ENCODE results near the gene RRAGC.
"Not testable (repeated sequence)": the region's sequence is repeated elsewhere in the genome, so short reads cannot be mapped to it uniquely, and the experiment has no call there.

Gene RRAGC

DNA sequence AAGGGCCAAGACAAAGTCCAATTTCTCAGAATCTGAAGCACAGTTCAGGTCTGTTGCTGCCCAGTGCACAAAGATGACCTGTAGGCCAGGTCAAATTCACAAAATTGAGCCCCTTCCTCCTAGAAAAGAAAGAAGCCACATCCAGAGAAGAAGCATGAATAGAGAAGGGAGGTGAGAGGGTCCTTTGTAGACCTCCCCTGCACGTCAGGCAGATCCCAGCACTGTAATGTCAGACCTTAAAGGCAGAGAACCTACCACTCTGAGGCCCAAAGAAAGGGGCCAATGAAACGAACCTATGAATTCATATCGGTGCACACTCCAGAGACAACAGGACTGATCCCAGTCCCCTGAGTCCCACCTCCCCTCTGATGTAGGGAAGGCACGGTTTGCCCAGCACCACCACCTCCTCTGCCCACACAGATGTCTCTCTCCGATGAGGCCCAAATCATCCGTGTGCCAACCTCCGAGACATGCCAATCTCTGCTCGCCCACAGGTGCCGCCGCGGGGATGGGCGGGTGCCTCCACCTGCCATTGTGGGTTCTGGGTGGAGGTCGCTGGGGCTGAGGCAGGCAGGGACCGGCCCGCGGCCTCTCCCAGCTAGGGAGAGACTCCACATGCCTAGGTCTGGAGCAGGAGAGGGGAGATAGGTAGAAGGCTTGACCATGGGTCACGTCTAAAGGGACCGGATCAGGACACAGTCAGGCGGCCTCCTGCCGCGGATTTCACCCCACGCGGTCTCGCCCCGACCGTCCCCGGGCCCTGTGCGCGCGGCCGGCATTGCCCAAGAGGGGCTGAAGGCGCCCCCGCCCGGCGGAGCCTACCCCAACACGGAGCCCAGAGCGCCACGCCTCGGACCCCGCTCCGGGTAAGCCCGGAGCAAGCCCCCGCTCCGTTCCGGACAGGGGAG, 42.1 kb downstream of the RRAGC start:
- DNase-seq: no peak

DNA sequence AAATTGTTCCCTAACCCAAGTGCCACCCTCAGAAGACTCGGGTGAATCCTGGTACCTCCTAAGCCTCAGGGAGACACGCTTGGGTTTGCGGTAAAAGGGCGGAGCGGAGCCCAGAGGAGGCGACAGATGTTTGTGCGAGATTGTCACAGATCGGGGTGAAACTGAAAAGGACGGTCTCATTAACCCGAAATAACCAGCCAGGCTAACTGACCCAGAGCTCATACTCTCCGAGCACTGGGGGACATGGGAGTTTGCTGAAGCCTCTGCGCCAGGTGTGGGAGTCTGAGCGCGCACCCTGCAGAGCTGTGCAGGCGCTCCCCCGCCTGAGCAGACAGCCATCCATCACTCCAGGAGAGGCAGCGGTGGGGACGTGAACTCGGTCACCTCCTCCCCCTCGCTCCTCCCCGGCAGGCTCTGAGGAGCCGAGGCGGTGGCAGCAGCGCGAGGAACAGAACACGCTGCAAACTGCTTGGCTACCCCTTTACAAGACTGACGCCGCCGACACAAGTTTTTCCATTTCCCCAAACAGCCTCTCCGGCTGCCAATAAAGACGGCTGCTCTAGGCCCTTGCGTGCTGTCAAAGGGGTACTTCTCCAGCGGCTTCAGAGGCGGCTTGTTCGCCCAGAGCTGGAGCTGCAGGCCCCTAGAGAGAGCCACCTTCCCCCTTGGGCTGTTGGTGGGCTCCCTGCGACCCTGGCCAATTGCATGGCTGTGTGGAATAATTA, 43.5 kb downstream of the RRAGC start:
- DNase-seq: peak in 25 of 56 donors; percentile 8 to 75 (median 41)

DNA sequence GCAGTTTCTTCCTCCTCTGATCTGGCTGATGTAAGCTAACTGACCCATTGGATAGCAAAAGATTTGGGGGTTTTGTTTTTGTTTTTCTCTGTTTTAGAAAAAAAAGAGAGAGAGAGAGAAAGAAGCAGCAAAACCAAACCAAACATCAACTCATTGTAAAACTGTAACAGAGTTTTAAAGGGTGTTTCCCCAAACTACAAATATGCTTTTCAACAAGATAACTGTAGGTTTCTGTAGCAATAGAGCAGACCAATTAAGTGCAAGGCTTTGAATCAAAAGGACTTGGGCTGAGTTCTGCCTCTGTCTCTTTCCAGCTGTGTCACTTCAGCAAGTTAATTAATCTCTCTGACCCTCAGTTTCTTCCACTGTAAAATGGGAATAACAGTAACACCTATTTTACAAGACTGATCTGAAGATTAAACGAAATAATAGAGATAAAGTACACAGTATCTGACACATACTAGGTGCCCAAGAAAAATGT, 44.5 kb downstream of the RRAGC start:
- no peak for DNase-seq

DNA sequence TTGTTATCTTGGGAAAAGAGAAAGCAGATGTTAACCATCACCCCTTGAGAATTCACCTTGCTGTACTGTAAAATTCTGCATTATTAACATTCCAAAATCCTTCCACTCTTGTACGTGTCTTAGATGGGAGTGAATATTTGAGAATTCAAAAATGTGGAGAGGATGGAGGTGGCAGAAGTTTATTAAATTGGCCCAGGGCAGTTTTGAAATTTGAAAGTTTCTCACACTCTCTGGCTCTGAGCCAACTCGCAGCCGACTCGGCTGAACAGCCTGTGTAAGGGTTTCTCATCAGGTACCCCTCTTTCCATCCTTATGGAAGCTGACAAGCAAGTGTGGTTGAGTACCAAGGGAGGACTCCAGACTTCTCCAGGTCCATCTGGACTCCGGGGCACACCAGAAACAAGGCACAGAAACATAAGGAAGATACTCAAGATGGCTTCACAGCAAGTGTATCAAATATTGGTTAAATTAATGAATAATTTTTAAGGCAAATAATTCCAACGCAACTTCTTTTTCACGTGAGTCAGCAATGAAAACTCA, 45.1 kb downstream of the RRAGC start:
- DNase-seq: no peak

DNA sequence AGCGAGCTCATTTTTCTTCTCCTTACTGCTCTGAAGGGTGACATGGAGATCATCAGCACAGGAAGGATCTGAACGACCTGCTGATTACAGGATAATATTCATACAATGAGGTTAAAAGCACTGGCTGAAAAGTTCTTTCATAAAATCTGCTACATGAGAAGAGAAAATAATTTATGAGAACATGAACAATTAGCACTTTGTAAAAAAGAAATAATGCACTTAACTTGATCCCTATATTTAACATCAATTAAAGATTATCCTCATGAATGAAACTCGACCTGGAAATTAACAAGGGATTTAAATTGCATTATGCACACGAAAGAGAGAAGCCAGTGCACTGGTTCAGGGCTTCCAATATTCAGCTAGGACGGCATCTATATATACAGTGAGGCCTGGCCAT, 46.6 kb downstream of the RRAGC start:
- no peak for DNase-seq

DNA sequence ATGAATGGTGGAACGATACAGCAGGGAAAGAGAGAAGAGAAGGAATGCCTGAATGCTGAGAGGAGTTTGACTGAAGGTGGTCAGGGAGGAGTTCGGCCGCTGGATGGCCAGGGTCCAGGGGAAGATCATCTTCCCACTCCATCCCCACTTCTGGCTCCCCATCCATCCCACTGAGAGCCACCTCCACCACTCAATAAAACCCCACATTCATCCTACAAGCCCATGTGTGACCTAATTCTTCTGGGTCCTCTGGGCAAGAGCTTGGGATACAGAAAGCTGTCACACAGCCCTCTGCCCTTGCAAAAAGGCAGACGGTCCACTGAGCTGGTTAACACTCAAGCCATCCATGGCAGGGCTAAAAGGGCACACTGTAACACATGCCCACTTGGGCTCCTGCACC, 48.1 kb downstream of the RRAGC start:
- DNase-seq: not testable (repeated sequence)

DNA sequence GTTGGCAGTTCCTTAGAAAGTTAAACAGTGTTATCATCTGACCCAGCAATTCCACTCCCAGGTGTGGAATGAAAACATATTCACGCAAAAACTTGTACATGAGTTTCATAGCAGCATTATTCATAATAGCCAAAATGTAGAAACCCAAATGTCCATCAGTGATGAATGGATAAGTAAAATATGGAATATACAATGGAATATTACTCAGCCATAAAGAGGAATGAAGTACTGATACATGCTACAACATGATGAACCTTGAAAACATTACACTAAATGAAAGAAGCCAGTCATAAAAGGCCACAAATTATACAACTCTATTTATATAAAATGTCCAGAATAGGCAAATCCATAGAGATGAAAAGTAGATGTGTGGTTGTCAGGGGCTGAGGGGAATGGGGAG, 53.5 kb downstream of the RRAGC start:
- DNase-seq: no peak

DNA sequence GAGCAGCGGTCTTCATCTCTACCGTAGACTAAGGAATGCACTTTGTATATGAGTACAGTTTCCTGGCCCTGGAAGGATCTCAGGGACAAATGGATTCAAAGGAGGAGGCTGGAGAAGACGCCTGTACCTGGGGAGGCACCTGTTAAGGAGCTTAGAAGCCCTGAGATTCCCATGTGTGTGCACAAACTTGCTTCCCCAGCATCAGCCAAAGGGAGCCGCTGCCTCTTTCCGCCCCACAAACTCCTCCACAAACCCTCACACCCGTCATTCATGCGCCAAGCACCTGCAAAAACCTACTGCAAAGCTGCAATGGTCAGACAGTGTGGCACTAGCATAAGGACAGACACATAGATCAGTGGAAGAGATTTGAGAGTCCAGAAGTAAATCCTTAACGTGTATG, 54.5 kb downstream of the RRAGC start:
- no peak for DNase-seq

DNA sequence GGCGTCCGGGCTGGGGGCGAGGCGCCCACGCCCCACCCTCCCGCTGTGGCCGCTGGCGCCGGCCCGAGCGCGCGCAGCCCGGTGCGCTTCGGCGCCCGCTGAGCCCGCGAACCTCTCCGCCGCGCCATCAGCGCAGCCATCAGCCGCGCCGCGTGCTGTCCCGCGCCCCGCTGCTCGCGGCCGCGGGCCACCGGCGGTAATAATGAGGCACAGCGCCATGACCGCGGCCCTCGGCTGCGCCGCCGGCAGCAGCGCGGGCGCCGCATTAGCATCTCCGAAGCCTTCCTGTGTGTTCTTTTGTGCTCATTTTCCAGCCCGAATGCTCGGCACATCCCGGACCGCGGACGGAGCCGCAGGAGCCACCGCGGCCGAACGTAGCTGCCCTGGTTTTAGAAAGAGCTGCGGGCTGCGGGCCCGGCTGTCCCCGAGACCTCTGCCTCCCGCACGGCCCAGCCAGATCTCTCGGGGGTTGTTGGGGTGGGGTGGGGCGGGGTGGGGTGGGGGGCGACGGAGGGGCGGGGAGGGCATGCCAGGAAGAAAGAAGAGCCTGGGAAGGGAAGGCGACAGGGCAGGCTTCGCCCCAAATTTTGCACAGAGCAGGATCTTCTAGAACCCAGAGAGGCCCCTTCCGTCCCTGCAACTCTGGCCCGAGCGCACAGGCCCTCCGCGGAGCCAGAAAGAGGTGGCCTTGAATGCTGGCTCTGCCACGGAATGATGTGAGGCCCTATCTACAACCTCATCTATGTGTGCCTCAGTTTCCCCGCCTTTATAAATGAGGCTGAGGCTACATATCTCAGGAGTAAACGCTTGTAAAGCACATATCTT, 55.3 kb downstream of the RRAGC start:
- DNase-seq: peak in 1 of 56 donors; percentile 10

DNA sequence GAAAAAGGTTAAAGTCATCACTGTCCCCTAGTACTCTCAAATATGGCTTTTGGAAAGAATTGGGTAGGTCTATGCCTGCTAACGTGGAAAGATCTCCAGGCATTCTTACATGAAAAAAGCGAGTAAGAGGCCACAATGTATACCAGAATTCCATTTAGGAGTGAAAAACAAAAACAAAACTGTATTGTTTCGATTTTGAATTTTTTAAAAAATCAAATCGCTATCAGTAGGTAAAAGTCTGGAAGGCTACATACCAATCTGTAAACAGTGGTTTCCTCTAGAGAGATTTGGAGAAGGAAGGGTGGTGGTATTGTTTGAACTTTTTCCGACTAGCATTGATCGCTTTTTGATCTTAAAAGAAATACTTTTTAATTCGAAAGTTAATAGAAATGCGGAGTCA, 55.9 kb downstream of the RRAGC start:
- DNase-seq: no peak

DNA sequence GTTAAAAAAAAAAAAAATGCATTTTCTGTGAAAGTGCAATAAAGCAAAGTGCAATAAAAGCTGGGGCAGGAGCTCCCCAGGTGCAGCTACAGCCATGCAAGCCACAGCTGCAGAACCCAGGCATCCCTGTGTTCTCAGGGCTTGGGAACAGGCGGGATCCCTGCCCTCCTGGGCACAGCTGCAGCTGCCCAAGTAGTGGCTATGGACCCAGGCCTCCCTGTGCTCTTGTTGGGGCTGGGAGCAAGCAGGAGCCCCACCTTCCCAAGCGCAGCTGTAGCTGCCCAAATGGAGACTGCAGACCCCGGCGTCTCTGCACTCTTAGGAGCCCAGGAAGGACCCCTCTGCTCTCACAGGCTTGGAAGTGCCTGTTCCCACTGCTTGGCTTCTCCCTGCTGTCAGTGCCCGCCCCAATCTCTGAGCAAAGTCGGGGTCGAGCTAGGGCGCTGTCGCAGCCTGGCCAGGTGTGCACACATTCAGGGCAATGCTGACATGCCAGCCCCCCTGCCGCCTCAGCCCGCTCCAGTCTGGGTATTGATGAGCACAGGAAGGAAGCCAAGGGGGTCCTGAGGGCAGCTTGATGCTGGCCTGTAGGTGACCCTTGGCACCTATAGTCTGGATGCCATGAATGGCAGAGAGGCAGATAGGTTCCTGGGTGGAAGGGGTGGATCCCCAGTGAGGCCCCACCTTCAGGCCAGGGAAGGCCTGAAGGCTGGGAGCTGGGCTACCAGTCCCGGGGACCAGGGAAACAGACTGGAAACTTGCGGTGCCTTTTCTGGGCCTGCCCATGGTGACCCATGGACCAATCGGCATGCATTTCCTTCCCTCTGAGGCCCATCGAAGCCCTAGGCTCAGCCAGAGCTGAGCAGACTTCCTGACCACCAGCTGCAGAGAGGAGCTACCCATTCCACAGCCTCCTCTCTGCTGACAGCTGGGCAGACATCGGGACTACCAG, 58.6 kb downstream of the RRAGC start:
- DNase-seq: no peak

DNA sequence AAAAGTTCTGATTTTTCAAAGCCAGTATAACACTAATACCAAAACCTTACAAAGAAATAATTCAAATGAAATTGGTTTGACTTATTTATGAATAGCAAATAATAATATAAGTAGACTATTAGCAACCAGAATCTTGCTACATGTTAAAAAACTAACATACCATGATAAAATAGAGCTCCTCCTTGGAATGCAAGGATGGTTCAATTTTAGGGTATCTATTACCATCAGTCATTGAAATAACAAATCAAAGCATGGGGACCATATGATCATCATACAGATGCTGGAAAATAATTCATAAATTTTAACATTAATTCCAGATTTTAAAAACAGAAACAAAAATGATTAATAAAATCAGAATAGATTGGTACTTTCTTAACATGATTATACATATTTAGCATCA, 66.3 kb downstream of the RRAGC start:
- no peak for DNase-seq

DNA sequence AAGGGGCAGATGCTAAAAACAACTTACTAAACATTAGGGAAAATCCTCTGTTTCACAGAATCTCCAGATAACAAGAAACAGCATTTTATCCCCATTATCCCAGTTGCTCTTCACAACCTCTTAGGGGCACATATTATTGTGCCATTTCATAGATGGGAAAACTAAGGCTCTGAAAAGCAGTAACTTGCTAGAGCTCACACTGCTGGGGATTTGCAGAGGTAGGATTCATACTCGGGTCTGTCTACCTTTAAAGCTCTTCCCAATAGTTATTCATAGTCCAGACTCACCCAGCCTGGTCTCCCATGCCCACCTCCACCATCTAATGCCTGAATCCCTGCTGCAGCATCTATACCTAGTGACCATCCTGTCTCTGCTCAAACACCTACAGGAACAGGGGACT, 67.7 kb downstream of the RRAGC start:
- no peak for DNase-seq

DNA sequence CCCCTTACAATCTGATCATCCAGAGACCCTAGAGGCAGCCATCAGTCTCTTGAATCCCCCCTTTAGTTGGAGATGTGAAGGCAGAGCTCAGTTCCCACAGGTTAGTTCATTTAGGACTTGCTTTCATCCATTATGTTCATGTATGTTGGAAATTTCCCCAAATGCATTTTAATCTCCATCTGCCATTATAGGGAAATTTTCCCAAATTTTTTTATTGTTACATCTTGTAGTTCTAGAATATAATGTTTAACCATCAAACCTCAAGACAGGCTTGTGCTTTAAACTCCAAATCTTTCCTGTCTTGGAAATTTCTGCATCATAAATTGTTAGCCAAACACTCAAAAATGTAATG, 68.4 kb downstream of the RRAGC start:
- no peak for DNase-seq

DNA sequence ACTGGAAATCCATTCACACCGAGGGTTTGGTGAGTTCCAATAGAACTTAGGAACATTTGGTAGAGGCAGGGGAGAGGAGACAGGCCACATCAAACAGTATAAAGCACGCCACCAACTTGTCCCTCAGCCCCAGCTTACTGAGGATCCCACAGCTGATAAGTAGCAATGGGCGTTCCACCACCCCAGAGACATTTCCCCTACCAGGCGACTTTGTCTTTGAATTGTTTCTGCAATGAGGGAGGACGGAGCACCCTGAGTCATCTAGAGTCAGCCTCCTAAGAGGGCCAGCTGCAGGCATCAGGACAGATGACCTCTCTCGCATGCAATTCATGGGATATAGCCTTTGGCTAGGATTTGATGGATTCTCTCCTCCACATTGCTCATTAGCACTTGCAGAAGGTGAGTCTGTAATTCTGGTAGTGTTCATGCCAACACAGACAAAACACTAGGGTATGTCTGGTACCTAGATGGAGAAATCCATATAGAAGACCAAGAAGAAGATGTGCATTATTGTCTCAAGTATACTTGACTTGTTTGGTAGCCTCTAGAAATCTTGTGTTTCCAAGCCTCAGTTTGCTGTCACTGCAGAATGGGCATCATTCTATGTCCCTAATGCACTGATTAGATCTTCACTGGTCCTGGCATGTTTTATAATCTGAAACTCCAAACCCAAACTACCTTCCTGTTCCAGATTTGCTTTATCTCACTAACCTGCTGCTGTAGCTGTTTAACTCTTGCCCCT, 69.0 kb downstream of the RRAGC start:
- DNase-seq: no peak

DNA sequence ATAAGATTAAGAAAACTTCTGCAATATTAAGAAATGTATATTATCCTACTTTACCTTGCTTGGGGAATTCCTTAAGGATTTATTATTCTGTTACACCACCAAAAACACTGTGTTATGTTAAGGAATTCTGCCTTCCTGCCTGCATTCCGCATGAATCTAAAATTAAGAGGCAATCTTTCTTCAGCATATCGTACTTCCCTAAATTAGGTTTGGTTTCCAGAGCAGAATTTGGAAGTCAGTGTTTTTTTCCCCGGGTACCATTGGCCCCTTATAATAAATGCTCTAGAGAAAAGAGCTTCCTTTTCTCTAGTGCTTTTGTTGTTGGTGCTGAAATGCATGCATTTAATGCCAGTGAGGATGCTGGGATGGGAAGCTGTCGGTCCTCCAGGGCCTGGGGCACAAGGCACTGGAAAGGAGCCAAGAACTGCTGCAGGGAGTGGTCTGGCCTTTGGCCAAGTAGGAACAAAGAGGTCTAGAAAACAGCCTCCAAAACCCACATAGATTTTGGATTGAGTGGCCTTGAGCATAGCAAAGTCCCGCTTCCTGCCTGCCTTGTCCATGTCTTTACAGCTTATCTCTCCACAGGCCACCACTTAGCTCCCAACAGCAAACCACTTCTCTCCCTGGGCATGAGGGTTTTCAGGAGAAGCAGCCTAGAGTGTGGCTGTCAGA, 69.9 kb downstream of the RRAGC start:
- no peak for DNase-seq

DNA sequence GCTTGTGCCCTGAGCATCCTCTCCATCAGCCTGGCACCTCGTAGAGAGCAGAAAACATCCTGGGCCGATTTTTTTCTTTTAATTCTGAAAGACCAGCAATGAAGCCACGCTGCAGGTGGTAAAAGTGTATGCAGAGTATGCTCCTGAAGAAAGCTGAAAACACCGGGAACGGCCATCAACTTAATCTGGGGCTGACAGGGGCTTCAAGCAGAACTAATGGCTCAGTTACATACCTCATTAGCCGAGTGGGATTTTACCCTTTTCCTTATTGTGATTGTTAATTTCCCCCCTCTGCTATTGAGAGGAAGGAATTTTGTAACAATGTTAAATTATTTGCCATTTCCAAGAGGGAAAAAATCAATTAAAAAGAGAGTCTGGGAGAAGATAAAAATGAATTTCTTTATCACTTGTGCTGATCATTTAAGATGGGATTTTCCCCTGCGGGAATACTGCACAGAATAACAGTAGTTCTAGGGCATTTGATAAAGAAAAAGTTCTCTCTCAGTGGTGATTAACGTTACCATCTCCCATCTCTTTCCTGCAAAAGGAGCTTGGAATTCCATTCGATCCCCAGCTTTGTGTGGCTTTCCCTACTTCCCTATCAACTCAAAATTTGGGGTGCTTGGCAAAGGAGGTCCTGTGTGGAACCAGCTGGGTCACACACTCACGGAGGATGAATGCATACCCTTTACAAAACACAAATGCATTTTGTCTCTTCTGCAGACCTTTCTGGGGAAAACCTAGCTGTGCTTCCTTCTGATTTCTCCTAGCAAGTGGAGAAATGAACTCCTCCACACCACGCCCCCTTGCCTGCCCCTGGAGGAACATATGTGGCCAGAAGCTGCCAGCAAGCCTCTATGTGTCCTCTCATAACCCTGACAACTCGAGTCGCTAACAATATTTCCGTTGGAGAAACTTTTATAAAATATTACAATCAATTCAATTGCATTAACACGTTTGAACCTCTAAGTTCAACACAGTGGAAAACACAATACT, 70.9 kb downstream of the RRAGC start:
- DNase-seq: no peak

Data from nucleus accumbens (tissue), 56 donors.